Islet of Langerhans (tissue), 1 donor: ENCODE measurements around the gene KRT77.
"Not testable (repeated sequence)": the region's sequence is repeated elsewhere in the genome, so short reads cannot be mapped to it uniquely, and the experiment has no call there.

Experiments
- FAIRE-seq: peaks from one replicate; lab custom pipeline; 2011; peaks lifted over from hg19 to GRCh38; lab: Jason Lieb, UNC

Gene KRT77

DNA sequence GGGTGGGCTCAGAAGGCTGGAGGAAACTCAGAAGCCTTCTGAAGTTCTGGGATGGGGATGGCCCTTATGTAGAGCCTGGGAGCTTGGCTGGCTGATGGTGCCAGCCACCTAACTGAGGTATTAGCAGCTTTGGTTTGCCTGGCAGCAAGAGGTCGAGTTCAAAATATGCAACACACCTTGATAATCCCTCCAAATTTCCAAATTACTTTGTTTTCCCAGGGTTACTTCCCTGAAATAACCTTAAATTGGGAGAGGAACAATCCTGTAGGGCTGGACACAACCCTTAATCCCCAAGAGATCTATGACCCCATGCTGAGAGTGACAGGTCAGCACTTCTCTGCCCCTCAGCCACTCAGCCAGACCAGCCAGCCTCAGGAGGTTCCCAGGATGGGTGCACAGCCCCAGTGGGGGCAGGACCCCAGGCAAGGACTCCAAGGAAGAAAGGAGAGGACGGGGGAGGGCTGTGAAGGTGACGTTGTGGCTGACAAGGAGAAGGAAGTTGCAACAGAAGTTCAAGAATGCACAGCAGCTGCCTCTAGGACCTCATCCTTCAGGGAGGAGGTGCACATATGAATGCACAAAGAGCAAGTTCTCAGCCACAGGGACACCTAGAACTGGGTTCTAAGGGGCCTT lies 18.6 kb upstream of the KRT77 start:
- no peak for FAIRE-seq

DNA sequence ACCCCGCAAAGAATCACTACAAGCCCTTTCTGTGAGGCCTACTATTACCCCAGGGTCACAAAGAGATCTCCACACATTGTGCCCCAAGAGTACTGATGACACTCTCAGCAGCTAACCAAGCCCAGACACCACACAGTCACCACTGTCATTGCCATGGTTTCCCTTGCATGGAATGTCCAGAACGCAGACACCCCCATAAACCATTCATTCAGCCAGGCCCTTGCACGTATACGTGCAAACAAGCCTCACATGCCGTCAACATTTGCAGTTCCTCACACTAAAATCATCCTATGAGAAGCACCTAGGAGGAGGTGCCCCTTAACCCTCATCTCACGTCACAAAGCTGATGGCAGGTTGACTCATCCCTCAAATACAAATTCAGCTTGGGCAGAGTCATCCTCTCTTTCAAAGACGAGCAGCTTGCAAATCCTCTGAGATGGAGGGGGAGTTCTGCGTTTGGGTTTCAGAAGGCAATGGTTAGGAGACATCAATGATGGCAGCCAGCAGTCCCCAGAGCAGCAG lies 17.1 kb upstream of the KRT77 start:
- FAIRE-seq = no peak

DNA sequence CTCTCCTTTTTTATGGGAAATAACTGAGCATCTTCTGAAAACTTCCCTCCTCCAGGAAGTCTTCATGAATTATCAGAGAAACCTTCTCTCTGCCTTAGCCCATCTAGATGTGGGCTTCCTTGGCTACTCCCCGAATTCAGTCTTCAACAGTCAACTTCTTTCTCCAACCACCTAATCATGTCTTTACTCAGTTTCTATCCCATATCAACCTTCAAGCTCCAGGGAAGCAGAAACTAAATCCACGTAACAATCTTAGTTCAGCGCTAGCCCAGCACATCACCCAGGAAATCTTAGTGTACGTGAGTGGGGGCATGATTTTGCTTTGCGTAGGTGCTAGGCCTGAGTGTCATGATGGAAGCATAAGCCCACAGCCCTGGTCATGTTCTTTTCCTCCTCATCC lies 12.7 kb upstream of the KRT77 start:
- no peak for FAIRE-seq

DNA sequence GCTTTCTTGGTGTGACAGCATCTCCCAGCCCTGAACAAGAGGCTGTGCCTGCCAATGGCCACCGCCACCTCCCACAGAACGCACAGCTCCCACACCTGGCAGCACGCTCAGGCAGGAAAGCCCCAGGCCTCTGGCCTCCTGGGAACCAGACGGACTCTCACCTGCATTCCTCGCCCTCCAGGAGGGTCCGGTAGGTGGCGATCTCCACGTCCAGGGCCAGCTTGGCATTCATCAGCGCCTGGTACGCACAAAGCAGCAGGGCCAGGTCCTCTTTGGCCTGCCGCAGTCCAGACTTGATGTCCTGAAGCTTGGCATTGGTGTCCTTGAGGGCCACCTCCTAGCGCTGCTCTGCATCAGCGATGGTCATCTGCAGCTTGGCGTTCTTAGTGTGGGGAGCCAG lies 12.1 kb upstream of the KRT77 start:
- no peak for FAIRE-seq

DNA sequence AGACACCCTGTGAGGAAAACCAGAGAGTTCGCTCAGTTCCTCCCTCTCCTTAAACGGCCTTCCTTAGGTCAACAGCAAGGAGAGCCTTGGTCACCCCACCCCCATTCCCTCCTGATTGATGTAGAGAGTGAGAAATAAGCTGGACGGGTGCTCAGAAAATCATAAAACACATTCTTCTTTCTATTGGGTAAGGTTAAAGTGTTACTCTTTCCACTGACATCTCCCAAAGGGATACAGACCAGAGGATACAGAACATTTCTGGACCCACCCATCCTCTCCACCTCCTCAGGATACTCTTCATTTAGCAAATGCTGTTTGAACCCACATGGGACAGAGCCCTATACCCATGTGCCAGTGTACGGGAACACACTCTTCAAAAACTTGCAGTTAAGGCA lies 11.6 kb upstream of the KRT77 start:
- FAIRE-seq = no peak

DNA sequence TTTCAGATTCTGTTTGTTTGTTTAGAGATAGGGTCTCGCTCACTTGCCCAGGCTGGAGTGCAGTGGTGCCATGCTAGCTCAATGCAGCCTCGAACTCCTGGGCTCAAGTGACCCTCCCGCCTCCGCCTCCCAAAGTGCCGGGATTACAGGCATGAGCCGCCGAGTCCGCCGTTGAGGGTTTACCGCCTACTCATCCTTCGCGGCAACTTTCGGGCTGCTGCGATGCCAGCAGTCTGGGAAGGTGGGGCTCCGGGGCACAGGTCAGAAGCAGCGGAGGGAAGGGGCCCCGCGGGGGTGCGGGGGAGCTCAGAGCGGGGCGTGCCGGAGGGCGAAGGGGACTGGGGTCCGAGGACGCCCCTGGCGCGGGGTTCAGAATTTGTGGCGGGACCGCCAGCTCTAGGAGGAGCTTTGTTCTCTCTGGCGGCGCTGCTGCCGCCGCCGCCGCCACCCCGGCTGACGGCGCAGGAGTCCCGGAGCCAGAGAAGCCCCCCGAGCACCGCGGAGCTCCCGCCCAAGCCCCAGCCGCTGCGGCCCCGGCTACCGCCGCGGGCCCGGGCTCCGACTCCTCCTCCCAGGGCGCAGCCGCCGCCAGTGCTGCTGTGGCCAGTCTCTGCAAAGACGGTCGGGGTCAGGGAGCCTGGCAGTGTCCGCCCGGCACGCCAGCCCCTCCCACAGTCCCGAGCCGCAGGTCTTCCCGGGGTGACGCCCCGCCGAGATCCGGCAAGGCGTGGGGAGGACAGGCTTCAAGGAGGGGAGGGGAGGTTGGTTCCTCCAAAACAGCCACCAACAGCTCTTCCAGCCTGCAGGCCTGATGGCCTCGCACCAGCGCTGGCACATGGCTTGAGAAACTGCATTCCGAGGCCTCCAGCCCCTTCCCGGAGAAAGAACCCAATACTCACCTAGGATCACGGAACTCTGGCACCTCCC lies 10.9 kb upstream of the KRT77 start:
- no peak for FAIRE-seq

DNA sequence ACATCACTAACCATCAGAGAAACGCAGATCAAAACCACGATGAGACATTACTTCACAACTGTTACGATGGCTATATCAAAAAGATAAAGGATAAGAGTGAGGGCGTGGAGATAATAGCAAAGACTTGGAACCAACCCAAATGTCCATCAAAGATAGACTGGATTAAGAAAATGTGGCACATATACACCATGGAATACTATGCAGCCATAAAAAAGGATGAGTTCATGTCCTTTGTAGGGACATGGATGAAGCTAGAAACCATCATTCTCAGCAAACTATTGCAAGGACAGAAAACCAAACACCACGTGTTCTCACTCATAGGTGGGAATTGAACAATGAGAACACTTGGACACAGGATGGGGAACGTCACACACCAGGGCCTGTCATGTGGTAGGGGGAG lies 8.8 kb upstream of the KRT77 start:
- FAIRE-seq = not testable (repeated sequence)

DNA sequence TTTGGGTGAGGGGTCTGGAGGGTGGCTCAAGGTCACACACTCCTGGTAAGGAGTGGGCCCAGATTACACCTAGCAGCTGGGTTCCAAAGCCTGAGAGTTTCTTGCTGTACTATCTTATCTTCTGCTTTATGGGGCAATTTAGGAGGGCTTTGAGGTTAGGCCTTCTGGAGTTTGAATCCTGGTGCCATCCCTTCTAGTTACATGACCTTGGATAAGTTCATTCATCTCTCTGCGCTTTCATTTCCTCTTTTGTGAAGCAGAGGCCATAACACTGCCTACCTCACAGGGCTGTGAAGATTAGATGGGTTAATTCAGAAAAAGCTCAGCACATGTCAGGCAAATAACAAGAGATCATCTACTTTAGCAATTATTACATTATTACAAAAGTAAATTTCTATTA lies 7.4 kb upstream of the KRT77 start:
- FAIRE-seq = no peak

DNA sequence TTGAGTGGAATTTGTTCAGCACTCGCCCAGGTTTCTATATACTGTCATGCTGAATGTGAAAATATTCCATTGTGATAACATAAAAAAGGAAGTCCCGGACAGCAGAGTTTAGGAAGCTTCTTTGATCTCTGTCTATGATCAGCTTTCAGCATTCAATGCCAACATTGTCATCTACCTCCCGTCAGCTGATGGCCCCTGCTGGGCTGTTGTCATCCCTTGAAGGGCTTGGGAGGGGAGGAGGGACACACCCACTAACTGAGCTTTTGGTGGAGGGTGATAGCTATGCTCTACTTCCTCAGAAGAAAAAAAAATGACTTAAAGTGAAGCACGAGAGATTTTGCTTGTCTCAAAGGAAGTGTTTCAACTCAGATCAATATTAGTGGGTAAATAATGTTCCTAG lies 4.7 kb upstream of the KRT77 start:
- FAIRE-seq = no peak

DNA sequence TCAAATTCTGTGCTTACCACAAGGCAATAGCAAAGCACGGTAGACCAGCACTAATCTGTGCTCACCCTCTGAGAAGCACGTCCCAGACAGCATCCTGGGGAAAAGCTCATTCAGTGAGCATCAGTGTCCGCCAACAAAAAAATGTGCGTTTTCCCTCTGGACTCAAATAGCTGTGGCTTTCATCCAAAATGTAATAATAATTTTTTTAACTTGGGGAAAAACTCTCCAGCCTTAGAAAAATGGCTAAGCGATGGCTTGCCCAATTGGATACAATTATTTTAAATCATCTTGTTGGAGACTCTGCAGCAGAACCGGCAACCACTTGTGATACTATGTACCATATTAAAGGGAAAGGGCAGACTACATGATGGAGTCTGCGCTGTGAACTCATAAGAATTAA lies 1.1 kb upstream of the KRT77 start:
- no peak for FAIRE-seq

DNA sequence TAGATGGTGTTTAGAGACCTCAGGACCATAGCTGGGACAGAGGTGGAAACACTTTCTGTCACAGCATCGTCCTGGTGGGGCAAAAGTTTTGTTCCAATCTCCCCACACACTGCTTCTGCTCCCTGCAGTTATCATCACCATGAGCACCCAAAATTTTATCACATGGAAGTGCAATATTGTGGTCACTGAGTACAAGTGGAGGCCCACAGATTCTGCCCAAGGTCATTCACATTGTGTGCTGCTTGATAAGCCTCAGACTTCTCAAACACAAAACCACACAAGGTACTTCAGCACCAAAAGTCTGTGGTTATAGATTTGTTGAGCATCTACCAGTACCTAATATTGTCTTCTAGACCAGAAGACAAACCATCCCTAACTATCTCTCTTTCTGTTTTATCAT lies 554 bp upstream of the KRT77 start:
- FAIRE-seq = no peak

DNA sequence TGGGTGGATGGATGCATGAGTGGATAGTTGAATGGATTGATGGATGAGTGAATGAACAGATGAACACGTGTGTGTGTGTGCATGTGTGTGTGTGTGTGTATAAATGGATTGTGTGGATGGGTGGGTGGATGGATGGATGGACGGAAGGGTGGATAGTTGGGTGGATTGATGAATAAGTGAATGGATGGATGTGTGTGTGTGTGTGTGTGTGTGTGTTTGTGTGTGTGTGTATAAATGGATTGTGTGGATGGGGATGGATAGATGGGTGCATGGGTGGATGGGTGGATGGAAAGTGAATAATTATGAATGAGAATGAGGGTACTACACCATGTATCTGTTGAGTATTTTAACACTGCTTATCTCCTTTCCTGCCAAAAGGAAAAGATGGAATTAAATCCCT lies 986 bp downstream of the KRT77 start:
- FAIRE-seq = no peak

DNA sequence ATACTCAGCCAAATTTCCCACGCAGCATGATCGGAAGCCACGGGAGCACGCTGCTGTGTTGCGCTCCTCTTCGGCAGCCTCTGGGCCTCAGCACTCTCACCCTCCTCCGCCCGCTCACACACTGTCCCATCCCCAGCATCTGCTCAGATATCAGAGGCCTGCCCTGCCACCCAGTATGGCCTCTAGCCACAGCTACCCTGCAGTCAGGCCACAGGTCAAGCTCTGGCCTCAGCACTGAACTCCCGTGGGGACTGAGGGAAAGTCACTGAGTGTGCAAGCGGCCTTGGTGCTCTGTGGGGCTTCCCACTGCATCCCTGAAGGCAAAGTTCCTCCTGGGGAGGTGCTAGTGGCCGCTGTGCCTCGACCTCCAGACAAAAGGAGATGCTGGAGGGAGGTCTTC lies 2.0 kb downstream of the KRT77 start:
- FAIRE-seq = no peak

DNA sequence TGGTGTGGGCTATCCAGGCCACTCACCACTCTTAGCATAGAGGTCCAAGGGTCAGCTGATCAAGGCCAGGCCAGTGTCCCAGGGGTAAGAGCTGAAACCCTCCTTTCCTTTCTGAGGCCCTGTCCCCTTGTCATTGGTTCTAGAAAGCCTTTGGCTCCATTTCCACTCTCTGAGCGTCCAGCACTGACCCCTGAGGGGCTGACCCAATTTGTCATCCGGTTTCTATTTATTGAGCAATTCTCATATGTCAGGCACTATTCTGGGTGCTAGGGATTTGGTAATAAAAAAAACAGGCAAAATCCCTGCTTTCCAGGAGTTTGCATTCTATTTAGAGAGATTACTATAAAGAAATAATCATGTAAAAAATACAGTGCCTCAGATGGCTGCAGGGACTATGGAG lies 3.4 kb downstream of the KRT77 start:
- no peak for FAIRE-seq

DNA sequence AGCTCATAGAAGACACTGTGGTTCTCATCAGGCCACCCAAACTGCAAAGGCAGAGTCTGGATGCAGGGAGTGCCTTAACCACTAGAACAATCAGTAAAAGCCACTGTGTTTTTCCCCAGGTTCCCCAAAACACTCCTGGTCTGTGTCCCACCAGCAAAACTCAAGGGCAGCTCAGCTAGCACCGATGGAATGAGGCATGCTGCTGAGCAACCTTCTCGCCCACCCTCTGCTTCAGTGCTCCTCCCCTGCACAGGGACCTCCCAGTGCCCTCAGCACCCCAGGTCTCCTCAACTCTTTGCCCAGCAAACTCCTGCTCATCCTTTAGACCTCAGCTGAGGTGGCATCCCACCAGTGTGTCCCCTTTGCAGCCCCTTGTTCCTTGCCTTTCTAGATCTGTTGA lies 4.0 kb downstream of the KRT77 start:
- FAIRE-seq = no peak

DNA sequence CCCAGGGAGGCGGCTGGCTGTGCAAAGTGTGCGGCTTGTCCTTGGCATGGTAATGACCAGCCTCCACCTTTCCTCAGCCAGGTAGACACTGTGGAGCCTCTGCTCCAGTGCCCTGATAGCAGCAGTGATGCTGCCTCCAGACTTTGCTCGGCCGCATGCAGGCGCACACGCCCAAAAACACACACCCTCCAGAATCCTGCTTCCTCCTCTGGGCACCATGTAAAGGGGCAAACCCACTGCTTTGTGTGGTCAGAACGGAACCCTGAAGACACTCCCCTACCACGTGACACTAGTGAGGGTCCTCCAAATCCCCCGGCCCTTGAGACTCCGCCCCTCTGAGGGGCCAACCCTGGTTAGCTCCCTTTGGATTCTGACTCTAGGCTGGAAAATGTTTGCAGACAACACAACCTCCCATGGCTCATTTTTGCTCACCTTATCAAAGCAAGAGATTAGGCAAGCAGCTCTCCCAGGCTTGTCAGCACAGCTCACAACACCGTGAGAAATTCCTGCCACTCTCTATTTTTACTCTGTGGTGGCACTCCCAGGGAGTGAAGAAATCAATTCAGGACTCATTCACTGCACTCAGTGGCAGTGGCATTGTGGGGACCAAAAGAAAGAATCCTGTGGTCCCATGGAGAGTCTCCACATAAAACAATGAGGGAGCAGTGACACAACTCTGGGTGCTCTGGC lies 4.5 kb downstream of the KRT77 start:
- FAIRE-seq = no peak

DNA sequence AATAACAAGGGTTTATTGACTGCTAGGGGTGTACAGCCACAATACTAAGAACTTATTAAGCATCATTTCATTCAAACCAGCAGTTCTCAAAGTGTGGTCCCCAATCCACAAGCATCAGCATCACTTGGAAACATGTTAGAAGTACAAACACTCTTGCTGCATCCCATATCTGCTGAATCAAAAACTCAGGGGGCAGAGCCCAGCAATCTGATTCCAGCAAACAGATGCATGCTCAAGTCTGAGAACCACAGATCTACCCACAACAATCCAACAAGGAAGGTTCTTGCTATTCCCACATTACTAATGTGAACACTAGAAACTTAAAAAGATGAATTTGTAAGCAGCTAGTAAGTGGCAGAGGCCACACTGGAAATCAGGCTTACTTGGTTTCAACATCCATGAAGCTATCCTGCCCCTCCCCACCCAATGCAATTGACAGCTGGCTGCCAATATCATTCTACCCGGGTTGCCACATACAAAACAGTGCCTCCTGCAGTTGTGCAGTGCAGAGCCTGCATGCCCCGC lies 6.2 kb downstream of the KRT77 start:
- FAIRE-seq = no peak

DNA sequence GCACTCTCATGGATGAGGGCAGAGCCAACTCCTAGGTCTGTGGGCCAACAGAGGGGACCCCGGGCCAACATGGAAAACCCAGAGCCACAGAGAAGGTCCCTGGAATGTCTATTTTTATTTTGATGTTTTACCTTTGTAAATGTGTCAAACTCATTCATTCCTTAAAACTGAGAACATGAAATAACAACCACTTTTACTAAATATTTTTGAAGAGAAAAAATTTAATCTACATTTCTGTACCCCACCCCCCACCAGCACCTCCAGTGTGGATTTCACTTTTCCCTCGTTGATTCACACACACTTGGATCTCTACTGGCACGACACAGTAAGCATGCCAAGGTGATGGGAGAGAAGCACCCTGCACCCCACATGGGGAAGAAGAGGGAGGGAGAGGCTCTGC lies 6.7 kb downstream of the KRT77 start:
- FAIRE-seq = no peak

DNA sequence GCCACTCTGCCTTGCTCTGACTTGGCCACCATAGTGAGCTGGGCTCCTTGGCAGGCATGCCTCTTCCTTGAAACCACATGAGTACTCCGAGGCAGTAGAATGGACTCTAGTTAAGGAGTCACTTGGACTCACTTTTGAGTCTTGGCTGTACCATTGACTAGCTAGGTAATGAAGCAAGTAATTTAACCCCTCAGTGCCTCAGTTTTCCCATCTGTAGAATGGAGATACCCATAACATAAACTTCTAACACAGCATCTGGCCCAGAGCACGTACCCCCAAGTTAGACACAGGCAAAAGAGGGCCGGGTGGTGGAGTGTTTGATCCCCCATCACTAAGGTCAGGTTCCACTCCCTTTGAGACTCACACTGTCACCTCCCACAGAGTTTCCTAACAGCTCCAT lies 8.3 kb downstream of the KRT77 start:
- no peak for FAIRE-seq

DNA sequence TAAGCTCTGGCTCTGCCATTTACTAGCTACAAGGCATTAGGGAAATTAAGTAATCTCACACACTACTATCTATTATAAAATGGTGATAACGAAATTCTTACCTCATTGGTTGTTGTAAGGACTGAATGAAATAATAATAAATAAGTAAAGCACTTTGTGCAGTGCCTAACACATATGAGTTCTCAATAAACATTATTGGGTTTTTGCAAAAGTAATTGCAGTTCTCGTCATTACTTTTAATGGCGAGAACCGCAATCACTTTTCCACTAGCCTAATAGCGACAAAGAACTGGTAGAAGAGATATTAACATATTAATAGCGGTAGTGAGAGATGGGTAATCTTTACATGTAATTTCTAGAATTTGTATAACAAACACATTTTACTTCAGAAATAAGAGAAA lies 9.2 kb downstream of the KRT77 start:
- FAIRE-seq = no peak

DNA sequence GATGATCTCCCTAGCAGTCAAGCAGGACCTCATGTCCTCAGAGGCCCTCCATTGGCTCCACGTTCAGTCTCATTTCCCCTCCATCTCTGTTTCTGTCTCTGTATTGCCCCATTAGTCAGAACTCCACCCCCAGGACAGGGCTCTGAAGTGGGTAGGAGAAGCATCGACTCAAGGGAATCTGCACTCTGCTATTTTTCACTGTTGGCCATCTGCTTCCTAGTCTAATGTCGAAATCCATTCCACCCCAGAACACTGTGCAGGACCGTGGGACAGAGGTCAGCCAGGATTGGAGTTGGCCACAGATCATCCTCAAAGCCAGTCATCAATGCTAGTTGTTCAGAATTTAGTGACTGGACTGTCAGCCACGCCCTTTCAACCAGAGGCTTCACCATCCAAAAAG lies 10.1 kb downstream of the KRT77 start:
- FAIRE-seq = no peak

DNA sequence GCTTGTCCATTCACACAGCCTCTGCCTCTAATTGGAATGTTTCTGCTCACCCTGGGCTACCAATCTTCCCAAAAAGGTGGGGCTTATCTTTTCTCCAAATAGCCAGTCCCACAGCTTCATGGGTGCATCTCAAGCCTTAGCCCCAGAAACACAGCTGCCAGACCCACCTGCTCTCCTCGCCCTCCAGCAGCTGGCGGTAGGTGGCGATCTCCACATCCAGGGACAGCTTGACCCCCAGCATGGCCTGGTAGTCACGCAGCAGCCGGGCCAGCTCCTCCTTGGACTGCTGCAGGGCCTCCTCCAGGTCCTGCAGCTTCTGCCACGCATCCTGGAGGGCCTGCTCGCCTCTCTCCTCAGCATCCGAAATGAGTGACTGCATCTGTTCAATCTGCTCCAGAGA lies 11.1 kb downstream of the KRT77 start:
- no peak for FAIRE-seq

DNA sequence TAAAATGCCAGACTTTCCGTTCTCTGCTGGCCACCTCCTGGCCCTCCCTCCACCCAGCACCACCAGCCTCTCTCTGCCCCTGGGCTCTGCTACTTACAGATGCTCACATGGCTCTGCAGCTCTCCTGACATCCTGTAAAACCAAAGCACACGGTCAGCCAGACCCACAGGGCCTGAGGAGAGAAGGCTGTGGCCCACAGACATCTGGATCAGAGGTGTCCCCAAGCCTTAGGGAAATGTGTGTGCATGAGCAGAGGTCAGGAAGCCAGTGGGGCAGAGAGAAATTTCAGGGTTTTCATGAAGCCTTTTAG lies 11.5 kb downstream of the KRT77 start:
- FAIRE-seq = no peak
